Small intestine (tissue), 7 donors: ENCODE measurements around the gene THRAP3. TPM values are rescaled to one million over a fixed set of nuclear protein-coding genes. Genes with fewer than 3 reads are reported as not detected.

Experiments used
- DNase-seq, 2 donors: peaks; one replicate each; pipeline versions ENCODE4 v3.0.0 to v3.0.0-alpha.2; 2013
- FAIRE-seq: peaks from 2 replicates; lab custom pipeline; 2012; peaks lifted over from hg19 to GRCh38; lab: Jason Lieb, UNC
- H3K27ac ChIP-seq, 3 donors: one replicate each; pipeline ENCODE4 v1.5.1; 2013; ENCODE audit warnings: low read length in 2 of 3, mild to moderate bottlenecking in 2 of 3, control low read depth in 1 of 3, inconsistent platforms in 1 of 3, low read depth in 1 of 3, moderate library complexity in 1 of 3
- H3K27me3 ChIP-seq, 3 donors: one replicate each; pipeline ENCODE4 v1.6.1; 2013; ENCODE audit warnings: low read length in 3 of 3, inconsistent platforms in 1 of 3; ENCODE audit not compliant: control insufficient read depth in 3 of 3, insufficient read depth in 3 of 3
- H3K36me3 ChIP-seq, 3 donors: one replicate each; pipeline ENCODE4 v1.6.1; 2013; ENCODE audit warnings: low read length in 3 of 3, inconsistent platforms in 1 of 3, low read depth in 1 of 3, mild to moderate bottlenecking in 1 of 3, moderate library complexity in 1 of 3; ENCODE audit not compliant: control insufficient read depth in 3 of 3, insufficient read depth in 2 of 3
- H3K4me1 ChIP-seq, 3 donors: one replicate each; pipeline ENCODE4 v1.6.1; 2013; ENCODE audit warnings: low read length in 2 of 3, inconsistent platforms in 1 of 3, low read depth in 1 of 3, mild to moderate bottlenecking in 1 of 3, moderate library complexity in 1 of 3; ENCODE audit not compliant: control insufficient read depth in 3 of 3, insufficient read depth in 2 of 3
- H3K4me3 ChIP-seq, 3 donors: one replicate each; pipeline ENCODE4 v1.5.1; 2013; ENCODE audit warnings: low read length in 3 of 3, control low read depth in 1 of 3, inconsistent platforms in 1 of 3, low read depth in 1 of 3, mild to moderate bottlenecking in 1 of 3, moderate library complexity in 1 of 3
- H3K9me3 ChIP-seq, 2 donors: one replicate each; pipeline ENCODE4 v1.6.1; 2013; ENCODE audit warnings: low read depth in 1 of 2, low read length in 1 of 2; ENCODE audit not compliant: control insufficient read depth in 2 of 2, insufficient read depth in 1 of 2
- WGBS, 3 donors: extraction: QIAGEN DNeasy Blood & Tissue Kit; methylation state at CpG; one replicate each; pipeline ENCODE4 v1.1.7; 2013; 5-methylcytosine and 5-hydroxymethylcytosine counted together
- polyA plus RNA-seq, 4 donors: library from polyadenylated mRNA; stranded (reverse) in 3 of 4; unstranded in 1 of 4; fragments of 200-250 nt in 3 of 4; fragments of 120-200 nt in 1 of 4; gene quantifications; one replicate each; pipeline versions ENCODE4 v1.2.1 to v1.2.3, GENCODE V29; 2013
- donor health status: healthy with polysubstance abuse.
- donor health status: control.
- donor health status: control.
- donor health status: Bipolar disorder and iron deficiency.
- donor health status: healthy.

The THRAP3 gene
- polyA plus RNA-seq, 4 donors = 25.9 to 93.7 (median 35.0) TPM

DNA sequence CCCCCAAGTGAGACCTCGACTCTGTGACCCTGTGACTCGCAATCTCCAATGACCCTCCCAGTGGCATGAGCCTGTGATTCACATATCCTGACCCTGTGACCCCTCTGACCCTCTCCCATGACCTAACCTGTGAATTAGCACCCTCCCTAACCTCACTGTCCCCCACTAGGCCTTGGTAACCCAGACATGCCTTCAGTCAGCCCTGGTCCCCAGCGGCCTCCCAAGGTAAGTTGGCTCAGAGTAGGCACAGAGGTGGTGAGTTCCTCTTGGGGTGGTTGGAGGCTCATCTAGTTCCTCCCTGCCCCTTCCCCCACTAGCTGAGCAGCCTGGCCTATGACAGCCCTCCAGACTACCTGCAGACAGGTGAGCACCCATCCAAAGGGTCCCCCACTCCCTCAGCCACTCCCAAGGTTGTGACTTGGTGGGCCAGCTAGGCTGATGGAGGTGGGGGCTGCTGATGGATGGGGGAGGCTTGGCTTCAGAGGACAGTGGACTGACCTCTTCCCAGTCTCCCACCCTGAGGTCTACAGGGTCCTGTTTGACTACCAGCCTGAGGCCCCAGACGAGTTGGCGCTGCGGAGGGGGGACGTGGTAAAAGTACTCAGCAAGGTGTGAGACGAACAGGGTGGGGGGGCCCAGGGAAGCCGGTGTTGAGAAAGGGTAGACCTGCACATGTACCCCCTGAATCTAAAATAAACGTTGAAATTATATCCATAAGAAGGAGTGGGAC lies 83.5 kb downstream of the THRAP3 start:
- WGBS, 3 donors = 80 to 90% (median 80%) methylated on average over 10 of the region's 10 CpGs

DNA sequence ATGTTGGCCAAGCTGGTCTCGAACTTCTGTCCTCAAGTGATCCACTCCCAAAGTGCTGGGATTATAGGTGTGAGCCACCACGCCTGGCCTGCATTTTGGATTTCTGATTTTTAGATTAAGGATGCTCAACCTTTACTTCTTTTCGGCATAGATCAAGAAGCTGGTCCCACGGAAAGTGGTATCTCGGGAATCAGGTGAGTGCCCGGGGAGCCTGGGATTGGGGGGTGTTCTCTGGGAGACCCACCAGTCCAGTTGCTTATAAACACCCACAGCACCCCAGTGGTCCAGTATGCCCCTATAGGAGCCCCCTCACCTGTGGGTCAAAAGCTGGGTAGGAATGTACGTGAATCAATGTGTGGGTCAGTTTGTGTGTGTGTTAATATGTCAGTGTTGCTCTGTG lies 85.2 kb downstream of the THRAP3 start:
- no peak for FAIRE-seq
- Histone ChIP-seq H3K9me3 (no peaks in the 10 kb centered on the region), H3K27ac (no peak overlapping the region), H3K4me1 (peaks cover 2 to 27% (median 8%) of the 10 kb centered on the region in 3 donors), H3K27me3 (no peaks in the 10 kb centered on the region), H3K4me3 (no peak overlapping the region), H3K36me3 (peaks cover 0 to 46% (median 0%) of the 10 kb centered on the region in 3 donors)
- WGBS, 3 donors = 98 to 99% (median 99%) methylated on average over 7 of the region's 7 CpGs
- DNase-seq = no peak

More for the DNA sequence above, 83.5 kb downstream of the THRAP3 start:
- peaks cover 2 to 58% (median 4%) of the 10 kb centered on the region in 3 donors for H3K36me3 ChIP-seq
- H3K9me3 ChIP-seq = no peaks in the 10 kb centered on the region
- H3K27ac ChIP-seq = no peak overlapping the region
- FAIRE-seq (no peak), DNase-seq (no peak)
- peaks cover 2 to 39% (median 8%) of the 10 kb centered on the region in 3 donors for H3K4me1 ChIP-seq
- H3K27me3 ChIP-seq = no peaks in the 10 kb centered on the region
- H3K4me3 ChIP-seq = peak overlapping the region in 2 of 3 donors; percentile 73 to 97

DNA sequence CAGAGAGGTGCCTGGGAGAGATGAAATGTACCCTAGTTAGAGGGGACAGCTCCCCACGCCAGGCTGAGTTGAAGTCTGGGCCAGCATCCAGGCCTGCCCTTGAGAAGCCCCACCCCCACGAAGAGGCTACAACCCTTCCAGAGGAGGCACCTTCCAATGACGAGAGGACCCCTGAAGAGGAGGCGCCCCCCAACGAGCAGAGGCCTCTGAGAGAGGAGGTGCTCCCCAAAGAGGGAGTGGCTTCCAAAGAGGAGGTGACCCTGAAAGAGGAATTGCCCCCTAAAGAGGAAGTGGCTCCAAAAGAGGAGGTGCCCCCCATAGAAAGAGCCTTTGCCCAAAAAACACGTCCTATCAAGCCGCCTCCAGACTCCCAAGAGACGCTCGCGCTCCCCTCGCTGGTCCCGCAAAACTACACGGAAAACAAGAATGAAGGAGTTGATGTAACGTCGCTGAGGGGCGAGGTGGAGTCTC lies 96.1 kb downstream of the THRAP3 start:
- H3K4me1 ChIP-seq = peaks cover 3 to 38% (median 3%) of the 10 kb centered on the region in 3 donors
- peaks cover 0 to 36% (median 0%) of the 10 kb centered on the region in 3 donors for H3K36me3 ChIP-seq
- no peak for DNase-seq
- no peak for FAIRE-seq
- H3K27me3 ChIP-seq = peaks cover 0 to 26% (median 0%) of the 10 kb centered on the region in 3 donors
- H3K9me3 ChIP-seq = no peaks in the 10 kb centered on the region
- WGBS, 3 donors = 26 to 35% (median 26%) methylated on average over 16 of the region's 16 CpGs
- H3K27ac ChIP-seq = peak overlapping the region in 2 of 3 donors; percentile 56 to 66
- peak overlapping the region in 2 of 3 donors; percentile 7 to 48 for H3K4me3 ChIP-seq

DNA sequence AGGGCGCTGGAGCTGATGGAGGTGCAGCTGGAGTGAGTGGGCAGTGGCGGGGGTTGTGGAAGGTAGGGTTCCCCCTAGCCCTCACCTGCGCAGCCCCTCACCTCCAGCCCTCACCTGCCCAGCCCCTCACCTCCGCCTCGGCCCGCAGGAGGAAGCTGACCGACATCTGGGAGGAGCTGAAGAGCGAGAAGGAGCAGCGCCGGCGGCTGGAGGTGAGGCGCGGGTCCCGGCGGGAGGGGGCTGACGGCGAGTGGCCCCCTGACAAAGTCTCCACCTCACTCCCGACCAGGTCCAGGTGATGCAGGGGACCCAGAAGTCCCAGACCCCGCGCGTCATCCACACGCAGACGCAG lies 96.5 kb downstream of the THRAP3 start:
- Histone ChIP-seq H3K4me3 (peak overlapping the region in 2 of 3 donors; percentile 7 to 48), H3K27ac (peak overlapping the region in 2 of 3 donors; percentile 56 to 66), H3K27me3 (peaks cover 0 to 26% (median 0%) of the 10 kb centered on the region in 3 donors), H3K4me1 (peaks cover 3 to 38% (median 3%) of the 10 kb centered on the region in 3 donors), H3K9me3 (no peaks in the 10 kb centered on the region), H3K36me3 (peaks cover 0 to 36% (median 0%) of the 10 kb centered on the region in 3 donors)
- no peak for FAIRE-seq
- no peak for DNase-seq
- WGBS, 3 donors = 8 to 14% (median 14%) methylated on average over 19 to 23 of the region's 23 CpGs

DNA sequence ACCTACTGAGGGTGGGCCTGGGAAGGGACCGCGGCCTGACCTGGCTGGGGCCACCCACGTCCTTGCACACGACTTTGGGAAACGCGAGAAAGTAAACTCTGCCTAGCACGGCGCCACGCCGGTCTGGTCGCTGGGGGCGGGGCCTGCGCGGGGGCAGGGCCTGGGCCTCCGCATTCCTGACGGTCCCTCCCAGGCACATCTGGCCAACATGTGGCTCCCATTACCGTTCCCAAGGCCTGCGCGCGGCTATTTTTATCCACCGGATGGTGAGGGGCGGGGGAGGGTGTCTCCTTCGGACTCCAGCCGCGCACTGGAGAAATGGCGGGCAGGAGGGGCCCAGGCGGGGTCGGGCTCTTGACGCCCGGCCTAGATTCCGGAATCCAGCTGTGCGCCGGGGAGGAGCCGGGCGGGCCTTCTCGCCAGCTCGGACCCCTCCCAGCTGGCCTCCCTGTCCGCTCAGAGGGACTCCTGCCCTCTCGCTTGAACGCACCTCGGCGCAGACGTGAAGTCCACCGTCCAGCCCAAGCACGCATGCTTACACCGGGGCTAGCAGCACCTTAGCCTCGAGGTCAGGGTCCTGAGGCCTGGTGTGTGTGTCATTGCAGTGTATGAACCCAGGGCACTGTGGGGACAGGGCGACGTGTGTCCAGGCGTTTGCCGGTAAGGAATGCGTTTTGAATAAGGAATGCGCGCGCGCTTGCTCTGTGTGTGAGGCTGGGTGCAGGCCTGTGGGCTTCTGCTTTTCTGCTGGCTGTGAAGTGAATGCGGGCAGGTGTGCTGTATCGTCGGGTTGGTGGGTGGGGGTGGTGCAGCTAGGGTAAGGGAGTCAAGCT lies 97.1 kb downstream of the THRAP3 start:
- Histone ChIP-seq H3K9me3 (no peaks in the 10 kb centered on the region), H3K27me3 (peaks cover 0 to 26% (median 0%) of the 10 kb centered on the region in 3 donors), H3K27ac (peak overlapping the region in 2 of 3 donors; percentile 56 to 66), H3K4me3 (peak overlapping the region in 2 of 3 donors; percentile 7 to 48), H3K36me3 (peaks cover 0 to 35% (median 0%) of the 10 kb centered on the region in 3 donors), H3K4me1 (peaks cover 3 to 38% (median 3%) of the 10 kb centered on the region in 3 donors)
- 15 to 19% (median 16%) methylated on average over 57 to 59 of the region's 59 CpGs for WGBS, 3 donors
- no peak for FAIRE-seq
- peak; percentile 44 to 73 for DNase-seq

DNA sequence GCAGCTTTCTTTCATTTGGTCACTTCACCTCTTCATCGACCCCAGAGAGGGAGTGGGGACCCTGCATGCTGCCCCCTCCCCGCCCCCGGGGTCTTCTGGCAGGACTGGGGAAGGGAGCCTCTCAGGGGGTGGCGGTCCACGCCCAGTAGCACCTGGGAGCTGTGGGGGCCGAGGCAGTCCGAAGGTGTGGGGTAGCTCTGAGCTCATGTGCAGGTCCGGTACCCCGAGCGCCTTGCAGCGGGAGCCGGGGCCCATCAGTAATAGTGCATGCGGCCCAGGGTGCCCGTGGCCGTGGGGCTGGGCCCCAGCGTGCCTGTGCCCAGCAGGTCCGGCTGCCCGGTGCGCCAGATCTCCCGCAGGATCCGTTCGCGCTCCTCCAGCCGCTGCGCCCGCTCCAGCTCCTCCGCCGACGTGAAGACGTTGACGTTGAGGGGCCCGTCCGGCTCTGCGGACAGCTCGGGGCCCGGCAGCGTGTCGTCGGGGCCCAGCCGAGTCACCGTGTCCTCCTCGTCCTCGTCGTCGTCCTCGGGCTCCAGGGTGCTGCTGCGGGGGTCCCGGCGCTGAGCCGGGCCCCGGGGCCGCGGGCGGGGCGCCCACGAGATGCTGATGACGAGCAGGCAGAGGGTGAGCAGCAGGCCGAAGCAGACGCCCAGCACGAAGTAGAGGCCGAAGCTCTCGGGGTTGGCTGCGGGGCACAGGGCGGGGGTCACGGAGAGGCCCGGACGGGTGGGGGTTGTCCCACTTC lies 98.0 kb downstream of the THRAP3 start:
- FAIRE-seq (no peak), DNase-seq (peak in 1 of 2 donors; percentile 43)
- Histone ChIP-seq H3K36me3 (peaks cover 0 to 31% (median 0%) of the 10 kb centered on the region in 3 donors), H3K4me3 (peak overlapping the region; percentile 43 to 73 (median 56)), H3K4me1 (peaks cover 3 to 38% (median 3%) of the 10 kb centered on the region in 3 donors), H3K27ac (peak overlapping the region in 2 of 3 donors; percentile 76 to 80), H3K9me3 (no peaks in the 10 kb centered on the region), H3K27me3 (peaks cover 0 to 26% (median 0%) of the 10 kb centered on the region in 3 donors)
- 14 to 35% (median 33%) methylated on average over 38 to 67 of the region's 67 CpGs for WGBS, 3 donors

DNA sequence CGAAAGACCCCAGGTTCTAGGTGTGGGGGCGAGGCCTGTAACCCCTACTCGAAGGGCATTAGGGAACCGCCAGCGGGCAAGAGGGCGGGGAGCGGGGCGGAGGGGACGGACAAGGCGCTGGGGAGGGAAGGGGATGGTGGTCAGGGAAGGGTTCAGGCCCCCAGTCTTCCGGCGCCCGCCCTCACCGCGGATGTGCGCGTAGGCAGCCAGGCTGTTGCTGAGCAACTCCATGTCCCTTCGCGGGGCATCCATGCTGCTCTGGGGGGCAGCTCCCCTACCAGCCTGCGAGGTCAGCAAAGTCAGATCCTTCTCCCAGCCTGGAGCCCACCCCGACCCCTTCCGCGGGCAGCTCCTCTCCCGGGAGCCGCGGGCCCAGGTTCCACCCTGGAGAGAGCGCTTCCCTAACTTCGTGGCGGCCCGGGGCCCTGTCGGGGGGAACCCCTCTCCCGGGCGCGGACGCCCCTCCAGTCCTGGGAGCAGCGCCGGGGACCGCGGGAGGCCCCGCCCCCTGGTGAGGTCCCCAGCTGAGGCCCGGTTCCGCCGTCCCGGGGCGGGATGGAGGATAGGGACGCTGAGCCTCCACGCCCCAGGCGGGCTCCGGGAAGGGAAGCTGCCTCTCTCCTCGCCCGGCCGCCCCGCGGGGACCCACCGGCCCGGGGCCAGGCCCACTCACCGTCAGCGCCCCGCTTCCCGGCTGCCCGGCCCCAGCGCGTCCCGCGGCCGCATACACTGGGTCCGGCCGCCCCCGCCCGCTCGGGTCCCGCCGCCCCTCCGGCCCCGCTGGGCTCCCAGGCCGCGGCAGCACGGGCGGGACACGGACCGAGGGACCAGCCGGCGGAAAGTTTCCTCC lies 98.8 kb downstream of the THRAP3 start:
- Histone ChIP-seq H3K4me3 (peak overlapping the region; percentile 43 to 73 (median 56)), H3K9me3 (no peaks in the 10 kb centered on the region), H3K27ac (peak overlapping the region; percentile 22 to 80 (median 76)), H3K27me3 (peaks cover 0 to 26% (median 0%) of the 10 kb centered on the region in 3 donors), H3K4me1 (peaks cover 3 to 38% (median 3%) of the 10 kb centered on the region in 3 donors), H3K36me3 (peaks cover 0 to 26% (median 0%) of the 10 kb centered on the region in 3 donors)
- FAIRE-seq (no peak), DNase-seq (peak in 1 of 2 donors; percentile 68)
- 2 to 3% (median 3%) methylated on average over 40 to 83 of the region's 83 CpGs for WGBS, 3 donors
